HFF-Myc (cell line): ENCODE data around the gene NCOA3.

ENCODE experiments used
- DNase-seq: peaks from one replicate; pipeline ENCODE4 v3.0.0-alpha.2; 2011; ENCODE audit warnings: low read depth; ENCODE audit errors: extremely low read depth
- H3K4me3 ChIP-seq: replicated peaks from 2 replicates; pipeline ENCODE4 v1.5.1; 2011; ENCODE audit warnings: low read depth, mild to moderate bottlenecking, control low read depth, low read length
- TF ChIP-seq, protein P1 (sequence below): IDR thresholded peaks from 2 replicates; pipeline ENCODE4 v1.5.1; 2012; ENCODE audit warnings: mild to moderate bottlenecking, low read depth, low read length, control low read depth; ENCODE audit errors: missing control alignments

The NCOA3 gene

DNA sequence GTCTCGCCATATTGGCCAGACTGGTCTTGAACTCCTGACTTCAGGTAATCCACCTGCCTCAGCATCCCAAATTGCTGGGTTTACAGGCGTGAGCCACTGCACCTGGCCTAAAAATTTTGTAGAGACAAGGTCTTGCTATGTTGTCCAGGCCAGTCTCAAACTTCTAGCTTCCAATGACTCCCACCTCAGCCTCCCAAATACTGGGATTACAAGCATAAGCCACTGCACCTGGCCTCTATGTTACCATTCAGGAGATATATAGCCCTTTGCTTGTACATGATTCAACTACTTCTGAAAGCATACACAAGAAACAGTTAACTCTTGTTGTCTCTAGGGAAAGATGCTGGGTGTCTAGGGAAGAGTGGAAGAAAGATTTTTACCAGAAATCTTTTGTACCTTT lies 19.0 kb upstream of the NCOA3 start:
- DNase-seq, result no peak
- TF ChIP-seq, protein P1, sequence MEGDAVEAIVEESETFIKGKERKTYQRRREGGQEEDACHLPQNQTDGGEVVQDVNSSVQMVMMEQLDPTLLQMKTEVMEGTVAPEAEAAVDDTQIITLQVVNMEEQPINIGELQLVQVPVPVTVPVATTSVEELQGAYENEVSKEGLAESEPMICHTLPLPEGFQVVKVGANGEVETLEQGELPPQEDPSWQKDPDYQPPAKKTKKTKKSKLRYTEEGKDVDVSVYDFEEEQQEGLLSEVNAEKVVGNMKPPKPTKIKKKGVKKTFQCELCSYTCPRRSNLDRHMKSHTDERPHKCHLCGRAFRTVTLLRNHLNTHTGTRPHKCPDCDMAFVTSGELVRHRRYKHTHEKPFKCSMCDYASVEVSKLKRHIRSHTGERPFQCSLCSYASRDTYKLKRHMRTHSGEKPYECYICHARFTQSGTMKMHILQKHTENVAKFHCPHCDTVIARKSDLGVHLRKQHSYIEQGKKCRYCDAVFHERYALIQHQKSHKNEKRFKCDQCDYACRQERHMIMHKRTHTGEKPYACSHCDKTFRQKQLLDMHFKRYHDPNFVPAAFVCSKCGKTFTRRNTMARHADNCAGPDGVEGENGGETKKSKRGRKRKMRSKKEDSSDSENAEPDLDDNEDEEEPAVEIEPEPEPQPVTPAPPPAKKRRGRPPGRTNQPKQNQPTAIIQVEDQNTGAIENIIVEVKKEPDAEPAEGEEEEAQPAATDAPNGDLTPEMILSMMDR, result no peak
- H3K4me3 ChIP-seq, result no peak overlapping the region

DNA sequence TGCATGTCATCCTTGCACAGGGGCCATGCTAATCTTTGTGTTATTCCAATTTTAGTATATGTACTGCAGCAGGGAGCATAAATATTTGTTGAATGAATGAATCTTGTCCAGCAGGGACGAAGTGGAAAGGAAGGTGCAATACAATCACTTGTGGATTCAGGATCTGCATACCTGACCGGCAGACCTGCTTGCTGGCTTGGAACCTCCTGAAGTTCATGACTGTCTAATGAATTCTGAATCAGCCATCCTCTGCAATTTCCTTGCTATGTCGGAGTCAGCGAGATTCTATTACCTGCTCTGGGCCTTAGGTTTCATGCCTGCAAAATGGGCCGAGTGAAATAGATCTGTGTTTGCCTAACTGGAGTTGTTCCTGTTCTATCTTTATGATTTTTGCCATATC lies 17.4 kb upstream of the NCOA3 start:
- H3K4me3 ChIP-seq, result no peak overlapping the region

DNA sequence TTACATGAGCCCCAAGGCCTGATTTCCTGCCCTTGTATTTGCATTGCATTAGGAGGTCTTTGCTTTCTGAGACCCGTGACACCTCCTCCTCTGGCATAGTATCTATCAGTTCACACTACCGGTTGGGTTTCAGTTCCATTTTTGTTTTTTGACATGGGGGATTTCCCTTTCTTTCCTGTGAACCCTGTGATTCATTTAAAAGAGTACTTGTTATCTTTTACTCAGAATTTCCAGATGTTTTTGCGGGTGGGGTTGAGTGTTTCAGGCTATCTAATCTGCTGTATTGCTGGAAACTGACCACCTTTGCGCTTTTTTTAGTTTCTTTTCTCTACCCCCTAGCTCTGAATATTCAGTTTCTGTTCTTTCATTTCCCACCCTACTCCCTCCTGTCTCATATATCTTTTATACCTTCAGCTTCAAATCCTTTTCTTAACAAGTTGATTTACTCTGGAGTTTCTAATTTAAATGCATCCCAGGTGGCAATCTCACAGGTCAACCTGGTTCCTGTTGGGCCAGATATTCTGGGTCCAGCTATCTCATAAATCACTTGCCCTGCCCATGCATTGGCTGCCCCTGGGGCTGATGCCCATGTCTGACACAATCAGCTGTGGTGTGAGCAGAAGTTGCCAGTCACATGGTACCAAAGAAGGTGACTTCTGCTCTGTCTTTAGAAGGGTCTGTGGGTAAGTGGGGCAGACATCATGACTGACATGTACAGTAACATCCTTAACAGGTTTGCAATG lies 14.3 kb upstream of the NCOA3 start:
- no peak overlapping the region for H3K4me3 ChIP-seq
- DNase-seq, result no peak
- TF ChIP-seq, protein P1, result no peak

More for the DNA sequence above, 17.4 kb upstream of the NCOA3 start:
- no peak for DNase-seq
- TF ChIP-seq, protein P1, result no peak

DNA sequence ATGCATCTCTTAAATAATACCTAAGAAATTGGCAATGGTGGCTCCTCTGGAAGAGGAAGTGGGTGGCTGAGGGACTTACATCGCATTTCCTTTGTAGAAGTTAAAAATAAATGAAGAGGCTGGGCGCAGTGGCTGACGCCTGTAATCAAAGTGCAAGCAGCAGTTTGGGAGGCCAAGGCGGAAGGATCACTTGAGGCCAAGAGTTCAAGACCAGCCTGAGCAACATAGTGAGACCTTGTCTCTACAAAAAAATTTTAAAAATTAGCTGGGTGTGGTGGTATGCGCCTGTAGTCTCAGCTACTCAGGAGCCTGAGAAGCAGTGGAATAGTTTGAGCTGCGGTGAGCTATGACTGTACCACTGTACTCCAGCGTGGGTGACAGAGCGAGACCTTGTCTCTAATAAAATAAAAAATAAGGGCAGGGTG lies 12.2 kb upstream of the NCOA3 start:
- no peak for DNase-seq
- TF ChIP-seq, protein P1, result no peak
- H3K4me3 ChIP-seq, result no peak overlapping the region

DNA sequence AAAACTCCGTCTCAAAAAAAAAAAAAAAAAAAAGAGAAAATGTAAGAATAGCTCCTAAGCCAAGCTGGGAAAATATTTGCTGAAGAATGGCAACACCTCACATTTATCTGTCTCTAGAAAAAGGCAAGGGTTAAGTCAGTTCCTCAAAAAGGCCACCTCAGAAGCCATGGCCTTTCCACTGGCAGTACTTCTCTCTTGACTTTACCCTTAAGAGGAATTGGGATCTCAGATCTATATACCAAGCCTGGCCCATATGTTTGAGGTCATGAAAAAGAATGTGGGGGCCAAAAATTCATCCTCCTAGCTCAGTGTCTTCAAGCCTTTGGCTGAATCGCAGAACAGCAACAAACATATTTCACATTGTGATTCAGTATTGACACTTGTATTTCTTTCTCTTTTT lies 10.9 kb upstream of the NCOA3 start:
- TF ChIP-seq, protein P1, result no peak
- DNase-seq, result no peak
- no peak overlapping the region for H3K4me3 ChIP-seq

DNA sequence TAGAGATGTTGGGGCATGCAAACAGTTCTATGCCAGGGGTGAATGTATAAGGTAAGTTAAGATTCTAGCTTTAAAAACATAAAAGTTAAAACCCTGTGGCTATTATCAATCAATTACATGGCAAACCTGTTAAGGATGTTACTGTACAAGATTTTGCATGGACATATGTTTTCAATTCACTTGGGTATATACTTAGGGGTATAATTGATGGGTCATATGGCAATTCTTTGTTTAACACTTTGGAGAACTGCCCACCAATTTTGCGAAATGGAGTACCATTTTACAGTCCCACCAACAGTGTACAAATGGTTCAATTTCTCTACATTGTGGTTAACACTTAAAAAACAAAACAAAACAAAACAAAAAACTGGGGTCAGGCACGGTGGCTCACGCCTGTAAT lies 9.4 kb upstream of the NCOA3 start:
- TF ChIP-seq, protein P1, result no peak
- H3K4me3 ChIP-seq, result no peak overlapping the region

More for the DNA sequence above, 9.4 kb upstream of the NCOA3 start:
- DNase-seq, result no peak
